GM12801 (cell line): ENCODE data around the gene RFFL.

Experiments used
- TF ChIP-seq, protein P1 (sequence below): IDR thresholded peaks from one replicate; pipeline ENCODE4 v1.5.1; 2011; ENCODE audit warnings: control low read depth; ENCODE audit not compliant: insufficient read length; ENCODE audit errors: extremely low read depth

RFFL gene

DNA sequence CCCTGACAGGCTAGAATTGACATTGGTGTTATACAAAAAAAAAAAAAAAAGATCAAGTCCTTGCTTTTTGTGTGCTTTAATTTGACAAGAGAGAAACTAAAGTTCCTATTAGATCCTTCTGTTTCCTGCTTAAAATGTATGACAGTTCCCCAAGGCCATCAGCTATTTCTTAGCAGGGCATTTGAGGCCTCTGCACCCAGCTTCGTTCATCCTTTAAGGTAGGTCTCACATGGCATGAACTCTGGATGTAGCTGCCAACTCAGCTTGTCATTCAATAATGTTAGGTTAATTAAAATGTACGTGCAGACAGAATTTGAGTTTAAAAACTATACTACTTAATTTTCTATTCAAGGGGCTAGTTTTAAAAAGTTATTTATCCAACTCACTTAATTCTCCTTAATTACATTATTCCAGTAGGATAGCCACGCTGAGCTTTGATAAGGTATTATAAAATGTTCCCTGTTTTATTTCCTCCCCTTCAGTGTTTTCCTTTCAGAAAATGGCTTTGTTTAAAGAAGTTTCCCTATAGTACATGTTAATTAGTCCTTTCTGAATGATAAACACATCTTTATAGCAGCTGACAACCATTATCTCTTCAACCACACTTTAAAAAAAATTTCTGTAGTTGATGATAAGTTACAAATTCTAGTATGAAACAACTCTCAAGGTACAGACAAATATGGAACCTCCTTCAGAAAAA, 1.2 kb upstream of the RFFL start:
- TF ChIP-seq, protein P1, sequence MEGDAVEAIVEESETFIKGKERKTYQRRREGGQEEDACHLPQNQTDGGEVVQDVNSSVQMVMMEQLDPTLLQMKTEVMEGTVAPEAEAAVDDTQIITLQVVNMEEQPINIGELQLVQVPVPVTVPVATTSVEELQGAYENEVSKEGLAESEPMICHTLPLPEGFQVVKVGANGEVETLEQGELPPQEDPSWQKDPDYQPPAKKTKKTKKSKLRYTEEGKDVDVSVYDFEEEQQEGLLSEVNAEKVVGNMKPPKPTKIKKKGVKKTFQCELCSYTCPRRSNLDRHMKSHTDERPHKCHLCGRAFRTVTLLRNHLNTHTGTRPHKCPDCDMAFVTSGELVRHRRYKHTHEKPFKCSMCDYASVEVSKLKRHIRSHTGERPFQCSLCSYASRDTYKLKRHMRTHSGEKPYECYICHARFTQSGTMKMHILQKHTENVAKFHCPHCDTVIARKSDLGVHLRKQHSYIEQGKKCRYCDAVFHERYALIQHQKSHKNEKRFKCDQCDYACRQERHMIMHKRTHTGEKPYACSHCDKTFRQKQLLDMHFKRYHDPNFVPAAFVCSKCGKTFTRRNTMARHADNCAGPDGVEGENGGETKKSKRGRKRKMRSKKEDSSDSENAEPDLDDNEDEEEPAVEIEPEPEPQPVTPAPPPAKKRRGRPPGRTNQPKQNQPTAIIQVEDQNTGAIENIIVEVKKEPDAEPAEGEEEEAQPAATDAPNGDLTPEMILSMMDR, result no peak

DNA sequence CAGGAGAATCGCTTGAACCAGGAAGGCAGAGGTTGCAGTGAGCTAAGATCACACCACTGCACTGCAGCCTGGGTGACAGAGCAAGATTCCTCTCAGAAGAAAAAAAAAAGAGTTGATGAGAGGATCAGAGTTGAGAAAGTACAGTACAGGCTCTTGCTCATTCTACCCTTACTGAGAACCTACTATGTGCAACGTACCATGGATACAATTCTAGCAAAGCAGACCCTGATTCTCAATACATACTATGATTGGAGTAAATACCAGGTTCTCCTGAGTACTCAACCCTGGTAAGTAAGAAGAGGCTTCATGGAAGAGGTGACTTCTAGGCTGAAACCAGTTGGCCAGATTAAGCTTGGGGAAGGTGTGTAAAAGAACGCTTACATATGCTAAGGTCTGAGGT, 1.2 kb downstream of the RFFL start:
- TF ChIP-seq, protein P1, result no peak

DNA sequence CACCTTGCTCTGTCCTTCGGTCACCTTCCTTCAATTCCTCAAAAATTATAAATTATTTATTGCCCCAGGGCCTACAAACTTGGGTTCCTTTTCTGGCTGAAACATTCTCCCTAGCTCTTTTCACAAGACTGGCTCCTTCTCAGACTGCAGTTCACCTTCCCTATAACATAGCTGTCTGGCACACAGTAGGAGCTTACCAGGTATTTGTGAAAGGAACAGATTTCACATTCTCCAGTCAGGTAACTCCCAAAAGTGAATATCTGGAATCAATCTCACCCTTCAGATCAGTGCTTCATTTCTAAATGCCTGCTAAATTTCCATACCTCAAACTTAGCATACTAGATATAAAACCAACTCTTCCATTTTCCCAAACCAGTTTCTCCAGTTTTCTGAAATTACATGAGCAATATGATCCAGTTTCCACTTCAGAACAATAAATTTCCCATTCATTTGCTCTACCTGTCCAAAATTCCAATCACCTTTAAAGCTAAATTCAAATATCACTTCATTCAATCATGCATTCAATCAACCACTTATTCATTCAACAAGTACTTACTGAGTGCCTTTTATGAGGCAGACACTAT, 6.1 kb downstream of the RFFL start:
- TF ChIP-seq, protein P1, result no peak

DNA sequence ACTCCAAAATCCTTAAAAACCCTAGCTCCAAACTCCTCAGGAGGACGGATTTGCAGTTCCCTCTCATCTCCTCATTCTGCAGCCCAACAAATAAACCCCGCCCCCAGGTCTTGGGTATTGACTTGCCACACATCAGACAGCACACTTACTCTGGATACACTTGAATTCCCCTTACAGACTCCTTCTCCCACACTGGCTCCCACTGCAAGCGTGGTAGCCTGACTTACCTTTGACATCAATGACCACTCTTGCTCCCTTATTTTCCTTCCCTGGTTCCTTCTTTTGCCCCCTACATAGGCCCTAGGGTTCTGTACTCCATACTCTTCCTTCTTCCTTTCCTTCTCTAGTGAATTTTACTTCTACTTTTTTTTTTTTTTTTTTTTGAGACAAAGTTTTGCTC, 7.5 kb downstream of the RFFL start:
- TF ChIP-seq, protein P1, result no peak

DNA sequence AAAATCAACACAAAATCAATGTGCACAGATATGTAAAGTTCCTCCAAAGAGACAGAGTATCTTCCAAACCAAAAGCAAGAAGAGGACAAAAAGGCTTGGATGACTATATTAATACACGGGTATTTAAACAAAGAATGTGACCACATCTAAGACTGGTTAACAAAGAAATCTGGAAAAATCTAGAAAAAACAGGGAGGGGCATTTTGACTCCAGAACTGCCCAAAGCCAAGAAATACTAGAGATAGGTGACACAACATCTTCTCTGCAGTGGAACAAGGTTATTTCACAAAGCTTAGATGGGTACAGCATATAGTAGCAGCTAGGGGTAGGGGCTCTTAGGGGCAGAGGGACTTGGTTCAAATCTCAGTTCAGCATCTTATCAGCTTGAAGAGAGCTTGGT, 10.3 kb downstream of the RFFL start:
- TF ChIP-seq, protein P1, result no peak

DNA sequence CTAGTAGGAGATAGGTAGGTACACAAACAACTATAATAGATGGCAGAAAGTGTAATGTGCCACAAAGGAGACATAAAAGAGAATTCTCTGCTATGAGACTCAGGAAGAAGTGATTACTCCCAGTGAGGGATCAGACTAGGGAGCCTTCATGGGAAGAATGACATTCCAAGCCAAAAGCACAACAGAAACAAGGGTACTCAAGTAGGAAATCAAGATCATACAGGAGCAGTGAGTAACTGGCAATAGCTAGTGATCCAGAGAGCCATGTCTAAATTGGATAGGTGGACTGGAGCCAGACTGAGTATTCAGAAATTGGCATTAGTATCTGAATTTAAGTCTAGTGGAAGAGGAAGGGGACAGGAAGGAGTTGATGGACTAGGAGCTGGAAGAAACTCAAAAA, 10.7 kb downstream of the RFFL start:
- TF ChIP-seq, protein P1, result no peak

DNA sequence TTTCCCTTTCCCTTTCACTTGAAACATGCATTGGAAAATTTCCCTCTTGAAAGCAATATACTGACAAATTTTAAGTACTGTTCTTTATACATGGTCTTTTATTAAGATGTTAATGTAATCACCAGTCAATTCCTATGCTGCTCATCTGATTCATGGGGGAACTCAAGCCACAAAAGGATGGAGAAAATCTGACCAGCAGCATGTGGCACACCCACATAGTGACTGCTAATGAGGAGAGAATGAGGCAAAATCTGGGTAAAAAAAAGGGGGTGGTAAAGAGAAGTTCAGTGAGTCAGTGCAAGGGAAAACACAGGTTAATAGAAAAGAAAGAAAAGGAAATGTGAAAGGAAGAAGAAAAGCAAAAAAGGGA, 11.3 kb downstream of the RFFL start:
- TF ChIP-seq, protein P1, result no peak
